Right forelimb (tissue), 1 donor: Measurements from ENCODE around the gene NRF1.

Experiments
- DNase-seq: peaks from one replicate; pipeline ENCODE4 v3.0.0-alpha.2; 2018

The NRF1 gene

DNA sequence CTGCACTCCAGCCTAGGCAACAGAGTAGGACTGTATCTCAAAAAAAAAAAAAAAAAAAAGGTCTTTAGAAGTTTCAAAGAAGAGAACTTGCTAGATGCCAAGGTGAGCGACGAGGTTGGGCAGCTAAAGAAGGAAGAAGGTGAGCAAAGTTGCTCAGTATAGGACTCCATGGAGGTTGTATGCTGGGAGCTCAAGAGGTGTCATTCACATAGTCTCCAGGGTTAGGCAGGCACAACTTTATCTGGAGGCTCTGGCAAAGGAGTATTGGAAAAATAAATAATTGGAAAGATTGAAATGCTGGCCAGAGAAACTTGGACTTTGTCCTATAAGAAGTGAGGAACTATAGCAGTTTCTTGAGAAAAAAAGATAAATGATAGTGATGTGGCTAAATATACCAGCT is 74.5 kb downstream of the NRF1 start:
- no peak for DNase-seq

DNA sequence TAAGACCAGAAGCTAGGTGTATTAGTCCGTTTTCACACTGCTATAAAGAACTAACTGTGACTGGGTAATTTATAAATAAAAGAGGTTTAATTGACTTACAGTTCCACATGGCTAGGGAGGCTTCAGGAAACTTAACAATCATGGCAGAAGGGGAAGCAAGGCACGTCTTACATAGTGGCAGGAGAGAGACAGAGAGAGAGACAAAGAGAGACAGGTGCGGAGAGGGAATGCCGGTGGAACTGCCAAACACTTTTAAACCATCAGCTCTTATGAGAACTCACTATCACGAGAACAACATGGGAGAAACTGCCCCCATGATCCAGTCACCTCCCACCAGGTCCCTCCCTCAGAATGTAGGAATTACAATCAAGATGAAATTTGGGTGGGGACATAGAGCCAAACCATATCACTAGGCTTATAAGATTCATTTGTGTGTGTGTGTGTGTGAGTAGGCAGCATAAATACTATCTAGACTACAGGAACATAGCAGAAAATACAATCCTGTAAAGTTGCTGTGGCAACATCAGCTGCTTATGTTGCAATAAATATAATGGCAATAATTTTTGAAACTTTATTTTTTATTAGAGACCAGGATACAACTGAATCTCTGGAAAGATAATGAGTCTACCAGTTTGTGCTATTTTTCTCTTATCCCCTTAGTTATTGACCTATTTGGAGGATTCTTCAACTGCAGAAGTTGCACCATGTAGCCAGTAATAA is 77.1 kb downstream of the NRF1 start:
- no peak for DNase-seq

DNA sequence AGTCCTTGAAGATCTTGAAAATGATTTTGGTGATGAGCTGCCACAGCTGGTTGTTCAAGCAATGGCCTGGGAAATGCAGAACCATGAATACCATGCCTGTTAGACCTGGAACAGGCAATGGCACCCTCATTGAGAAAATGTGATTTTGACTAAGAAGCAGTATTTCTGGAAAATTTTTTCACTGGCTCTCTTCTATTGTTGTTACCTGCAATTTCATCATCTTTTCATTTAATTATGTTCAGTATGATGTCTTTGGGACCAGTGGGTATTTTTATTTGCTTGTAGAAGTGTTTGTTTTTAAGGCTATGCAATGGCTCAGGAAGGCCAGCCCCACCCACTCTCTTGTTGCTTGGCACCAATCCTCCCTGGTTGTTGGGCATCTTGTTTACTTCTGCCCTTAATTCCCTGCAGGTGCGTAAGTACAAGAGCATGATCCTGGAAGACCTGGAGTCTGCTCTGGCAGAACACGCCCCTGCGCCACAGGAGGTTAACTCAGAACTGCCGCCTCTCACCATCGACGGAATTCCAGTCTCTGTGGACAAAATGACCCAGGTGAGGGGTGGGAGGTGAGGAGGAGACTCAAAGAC is 78.6 kb downstream of the NRF1 start:
- DNase-seq: no peak

DNA sequence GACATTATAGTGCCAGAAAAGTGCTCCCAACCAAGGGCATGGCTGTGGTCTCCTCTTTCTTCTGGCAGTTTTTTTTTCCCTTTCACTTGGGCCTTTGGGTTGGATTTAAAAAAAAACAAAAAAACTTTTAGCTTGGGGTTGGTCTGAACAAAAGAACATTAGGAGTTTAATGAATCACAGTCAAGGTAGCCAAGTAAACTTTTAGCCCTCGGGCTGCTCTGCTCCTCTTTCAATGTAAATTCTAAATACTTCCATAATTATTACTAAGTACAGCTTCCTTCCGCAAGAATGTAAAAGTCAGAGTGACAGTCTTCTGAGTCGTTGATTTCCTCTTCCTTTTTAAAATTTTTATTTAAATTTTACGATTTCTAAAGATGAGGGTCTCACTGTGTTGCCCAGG is 79.2 kb downstream of the NRF1 start:
- DNase-seq: no peak

DNA sequence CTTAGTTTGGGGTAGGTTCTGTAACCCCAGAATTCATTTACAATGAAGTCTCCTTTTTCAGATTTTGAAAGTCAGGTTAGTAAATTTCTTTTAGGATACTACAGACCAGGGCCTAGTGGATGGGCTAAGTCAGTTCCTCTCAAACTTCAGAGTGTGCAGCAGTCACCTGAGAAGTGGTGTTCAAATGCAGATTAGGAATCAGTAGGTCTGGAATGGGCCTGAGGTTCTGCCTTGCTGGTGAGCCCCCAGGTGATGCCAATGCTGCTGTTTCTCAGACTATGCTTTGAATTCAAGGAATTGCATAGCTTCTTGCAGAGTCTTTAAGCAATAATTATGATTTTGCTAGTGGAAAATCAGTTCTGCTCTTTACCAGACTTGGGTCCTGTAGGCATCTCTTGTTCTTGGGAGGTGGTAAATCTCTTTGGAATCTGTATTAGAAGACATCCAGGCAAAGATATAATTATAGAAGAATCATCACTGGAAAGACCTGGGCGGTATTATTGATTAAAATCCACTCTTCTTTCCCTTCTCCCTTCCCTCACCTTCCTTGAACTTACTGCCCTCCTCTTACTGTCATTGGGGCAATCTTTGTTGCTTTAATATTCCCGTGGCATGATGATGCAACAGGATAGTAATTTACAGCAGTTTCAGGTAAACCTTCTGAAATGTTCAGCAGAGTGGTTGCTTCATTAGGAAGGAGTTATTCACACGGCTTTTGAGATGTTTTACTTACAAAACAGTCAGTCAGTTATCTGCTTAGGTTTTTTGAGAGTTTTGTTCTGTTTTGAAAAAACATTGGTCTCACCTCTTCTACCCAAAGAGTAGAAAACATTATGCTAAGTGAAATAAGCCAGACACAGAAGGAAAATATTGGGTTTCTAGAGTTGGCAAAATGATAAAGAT is 87.2 kb downstream of the NRF1 start:
- no peak for DNase-seq

DNA sequence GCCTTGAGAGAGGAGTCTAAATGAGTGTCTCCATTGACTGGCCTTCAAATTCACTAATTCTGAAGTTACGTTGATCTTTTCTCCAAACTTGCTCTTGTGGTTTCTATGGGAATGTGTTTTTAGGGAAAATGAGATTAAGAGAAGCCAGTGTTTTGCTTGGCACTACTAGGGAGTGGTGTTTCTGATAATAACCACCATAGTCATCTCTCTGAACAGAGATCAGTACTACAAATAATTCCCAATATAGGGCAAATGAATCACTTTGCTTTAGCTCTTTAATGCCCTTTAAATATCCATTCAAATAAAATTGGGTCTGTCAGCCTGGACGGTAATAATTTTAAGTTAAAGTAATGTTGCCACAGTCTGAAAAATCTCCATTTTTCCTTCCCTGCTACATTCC is 90.8 kb downstream of the NRF1 start:
- no peak for DNase-seq

DNA sequence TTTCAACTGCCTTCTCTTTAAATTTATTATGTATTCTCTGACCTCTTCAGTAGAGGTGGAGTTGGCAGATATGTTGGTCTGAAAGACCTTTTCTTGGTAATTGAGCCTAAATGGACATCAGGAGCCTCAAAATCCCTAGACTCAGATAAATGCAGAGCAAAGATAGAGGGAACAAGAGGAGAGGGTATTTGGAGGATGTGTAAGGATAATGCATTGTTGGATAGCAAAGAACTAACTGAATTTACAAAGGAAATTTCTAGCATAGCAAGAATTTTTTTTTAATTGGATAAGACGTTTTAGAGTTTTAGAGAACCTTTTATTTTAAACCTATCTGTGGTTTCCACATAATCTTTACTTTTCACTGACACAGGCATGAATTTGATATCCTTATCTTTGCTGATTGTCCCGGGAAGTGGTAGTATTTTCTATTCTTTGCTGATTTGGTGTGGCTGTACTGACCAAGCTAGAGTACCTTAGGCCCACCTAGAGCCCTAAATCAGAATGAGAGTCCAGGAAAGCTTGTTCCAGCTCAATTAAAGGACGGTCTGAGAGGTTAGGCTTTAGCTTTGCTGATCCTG is 91.3 kb downstream of the NRF1 start:
- no peak for DNase-seq

DNA sequence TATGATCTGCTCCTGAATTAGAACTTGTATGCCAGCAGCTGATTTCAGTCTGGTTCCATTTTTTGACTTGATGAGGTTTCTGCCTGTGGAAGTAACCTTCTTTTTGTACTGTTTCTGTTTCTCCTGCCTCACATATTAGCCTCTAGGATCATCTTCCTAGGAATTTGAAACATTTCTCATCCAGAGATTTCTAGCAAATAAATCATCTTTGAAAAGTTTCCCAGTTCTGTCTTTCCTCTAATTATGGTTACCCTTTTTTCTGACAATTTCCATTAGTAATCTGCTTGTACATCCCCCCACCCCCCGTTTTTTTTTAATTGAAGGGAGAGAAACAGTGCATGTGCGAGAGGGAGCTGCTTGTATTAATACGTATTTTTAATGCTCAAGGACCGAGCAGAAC is 92.2 kb downstream of the NRF1 start:
- no peak for DNase-seq

DNA sequence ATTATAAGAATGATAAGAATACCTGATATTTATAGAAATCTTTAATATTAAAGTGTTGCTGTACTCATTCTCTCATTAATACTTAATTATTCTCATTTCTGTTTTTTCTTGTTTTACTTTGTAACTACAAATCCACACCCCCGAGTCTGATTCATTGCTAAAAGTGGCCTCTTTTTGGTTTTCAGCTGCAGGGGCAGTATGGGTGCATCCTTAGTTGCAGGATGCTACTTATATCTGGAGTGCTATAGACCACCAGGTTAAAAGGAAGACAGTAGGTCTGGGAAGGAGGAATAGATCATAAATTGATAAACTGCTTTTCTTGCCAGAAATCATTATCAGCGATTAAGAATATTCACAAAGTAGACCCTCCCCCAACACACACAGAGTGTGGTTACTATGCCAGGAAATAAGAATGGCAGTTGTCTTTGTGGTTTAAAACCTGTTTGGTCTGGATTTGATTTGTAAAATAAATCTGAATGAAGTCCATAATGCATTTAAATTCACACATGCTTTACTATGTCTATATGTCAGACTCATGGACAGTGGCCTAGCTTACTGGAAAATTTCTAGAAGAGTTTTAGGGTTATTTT is 96.5 kb downstream of the NRF1 start:
- DNase-seq: no peak

DNA sequence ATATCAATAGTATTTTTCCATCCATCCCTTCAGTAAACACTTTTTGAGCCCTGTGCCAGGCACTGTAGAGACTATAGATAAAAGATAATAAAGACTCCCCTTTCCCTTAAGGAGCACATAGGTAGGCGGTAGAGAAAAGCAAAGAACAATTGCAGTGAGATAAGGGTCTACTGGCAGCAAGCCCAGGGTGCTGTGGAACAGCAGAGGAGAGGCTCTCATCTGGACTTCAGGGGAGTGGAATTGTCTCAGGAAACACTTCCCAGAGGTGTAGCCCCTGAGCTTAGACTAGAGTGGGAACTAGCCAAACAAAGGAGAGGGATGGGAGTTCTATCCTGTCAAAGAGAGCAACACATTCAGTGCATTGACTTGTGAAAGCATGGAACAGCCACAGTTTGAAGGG is 102.0 kb downstream of the NRF1 start:
- no peak for DNase-seq

DNA sequence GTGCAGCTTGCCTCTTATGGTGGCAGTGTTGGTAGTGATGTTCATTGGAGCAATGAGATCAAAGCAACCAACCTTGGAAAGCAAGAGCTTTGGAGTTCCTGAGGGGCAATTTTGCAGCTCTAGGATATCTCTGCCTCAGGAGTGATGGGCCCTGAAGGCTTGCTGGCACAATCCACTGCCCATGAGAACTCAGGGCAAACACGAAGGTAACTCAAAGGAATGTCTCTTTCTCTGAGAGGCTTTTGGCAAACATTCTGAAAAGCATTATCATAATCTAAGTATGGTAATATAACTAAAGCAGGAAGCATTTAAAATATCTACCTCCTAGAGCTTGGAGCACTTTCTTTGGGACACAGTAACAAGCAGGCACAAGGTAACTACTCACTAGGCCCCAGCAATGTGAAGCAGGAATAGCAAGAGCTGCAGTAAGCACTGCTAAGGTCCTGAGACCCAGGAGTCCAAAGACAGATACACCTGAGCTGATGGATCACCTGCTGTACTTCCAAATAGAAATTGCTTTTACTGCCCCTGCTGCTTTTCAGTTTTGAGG is 103.1 kb downstream of the NRF1 start:
- DNase-seq: no peak

DNA sequence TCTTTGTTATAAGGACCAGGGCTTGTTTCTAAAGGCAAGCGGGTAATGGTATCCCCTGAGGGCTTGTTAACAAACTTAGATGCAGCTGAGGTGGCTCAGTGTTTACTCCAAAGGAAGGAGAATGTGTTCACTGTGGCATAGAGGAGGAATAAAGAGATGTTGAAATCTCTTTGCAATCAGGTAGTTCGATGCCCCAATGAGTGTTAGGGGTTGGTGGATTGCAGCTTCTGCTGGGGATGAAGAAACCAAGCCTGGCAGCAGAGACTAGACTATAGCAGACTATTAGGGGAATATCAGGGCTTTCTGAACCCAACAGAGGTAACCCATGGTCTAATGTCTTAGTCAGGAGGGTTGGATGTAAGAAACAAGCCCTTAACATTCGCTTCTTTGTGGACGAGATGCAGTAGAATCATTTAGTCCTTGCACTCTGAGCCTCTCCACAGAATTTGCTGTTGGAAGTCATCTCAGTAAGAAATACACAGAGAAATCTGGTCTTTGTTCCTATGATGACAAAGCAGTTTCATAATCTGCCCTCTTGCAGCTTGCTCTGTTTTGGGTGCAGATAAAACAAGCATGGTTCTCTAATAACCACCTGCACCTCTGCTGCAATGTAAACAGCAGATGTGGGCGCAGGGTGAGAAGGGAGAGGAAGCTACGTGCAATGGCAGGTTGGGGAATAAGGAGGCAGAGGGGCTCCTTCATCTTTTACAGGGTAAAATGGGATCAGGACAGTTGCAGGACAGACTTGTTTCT is 108.6 kb downstream of the NRF1 start:
- DNase-seq: no peak

DNA sequence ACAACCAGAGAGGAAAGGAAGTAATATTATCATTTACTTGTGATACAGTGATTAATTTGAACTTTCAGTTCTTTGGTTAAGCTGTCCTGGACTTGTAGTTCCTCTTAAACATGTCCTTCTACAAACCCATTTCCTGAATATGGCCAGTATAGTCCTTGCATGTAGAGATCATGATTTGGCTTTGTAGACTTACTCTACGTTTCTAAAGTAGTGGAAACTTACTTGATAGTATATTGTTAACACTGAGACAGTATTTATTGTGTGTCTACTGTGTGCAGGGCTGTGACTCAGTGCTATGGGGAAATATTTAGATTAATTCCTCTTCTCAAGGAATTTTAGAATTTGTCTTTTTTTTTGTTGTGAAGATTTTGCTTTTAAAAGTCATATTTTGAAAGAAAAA is 109.5 kb downstream of the NRF1 start:
- no peak for DNase-seq

DNA sequence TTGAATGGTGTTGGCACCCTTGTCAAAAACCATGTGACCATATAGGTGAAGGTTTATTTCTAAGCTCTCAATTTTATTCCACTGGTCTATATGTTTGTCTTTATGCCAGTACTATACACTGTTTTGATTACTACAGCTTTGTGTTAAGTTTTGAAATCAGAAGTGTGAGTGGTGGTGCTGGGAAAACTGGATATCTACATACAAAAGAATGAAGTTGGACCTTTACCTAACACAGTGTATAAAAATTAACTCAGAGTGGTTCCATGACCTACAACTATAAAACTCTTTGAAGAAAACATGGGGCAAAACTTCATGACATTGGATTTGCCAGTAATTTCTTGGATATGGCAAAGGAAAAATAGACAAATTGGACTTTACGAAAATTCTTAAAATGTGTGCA is 112.2 kb downstream of the NRF1 start:
- no peak for DNase-seq

DNA sequence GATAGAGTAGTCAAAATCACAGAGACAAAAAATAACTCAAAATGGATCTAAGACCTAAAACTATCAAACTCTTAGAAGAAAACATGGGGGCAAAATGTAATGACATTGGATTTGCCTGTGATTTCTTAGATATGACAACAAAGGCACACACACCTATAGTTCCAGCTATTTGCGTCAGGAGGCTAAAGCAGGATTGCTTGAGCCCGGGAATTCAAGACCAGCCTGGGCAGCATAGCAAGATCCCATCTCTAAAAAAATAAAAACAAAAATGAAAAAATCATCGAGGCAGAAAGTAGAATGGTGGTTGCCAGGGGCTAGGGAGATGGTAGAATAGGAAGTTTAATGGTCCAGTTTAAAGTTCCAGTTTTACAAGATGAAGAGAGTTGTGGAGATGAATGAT is 113.3 kb downstream of the NRF1 start:
- DNase-seq: no peak

DNA sequence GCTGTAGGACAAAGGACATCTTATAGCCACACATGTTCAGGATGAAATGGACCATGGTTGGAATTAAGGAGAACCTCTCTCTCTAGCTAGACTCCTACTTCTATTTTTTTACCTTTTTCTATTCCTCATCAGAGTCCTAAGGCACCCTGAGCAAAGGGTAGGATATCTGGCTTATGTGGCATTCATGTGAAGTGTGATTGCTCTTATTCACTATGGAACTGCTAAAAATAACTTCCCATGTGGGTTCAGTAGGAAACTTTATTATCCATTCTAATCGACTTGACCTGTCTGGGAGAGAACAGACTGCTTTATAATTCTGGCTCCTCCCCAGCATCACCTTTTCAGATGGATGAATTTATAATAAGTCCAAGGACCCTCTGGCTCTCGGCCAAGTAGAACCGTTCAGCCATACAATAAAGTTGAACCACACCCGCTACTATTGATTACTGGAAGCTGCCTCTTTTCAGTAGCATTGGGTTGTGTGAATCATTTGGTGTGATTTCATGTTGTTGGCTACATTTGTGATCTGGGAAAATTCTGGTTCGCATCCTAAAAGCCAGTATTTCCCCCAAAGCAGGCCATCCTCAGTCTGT is 117.5 kb downstream of the NRF1 start:
- no peak for DNase-seq

DNA sequence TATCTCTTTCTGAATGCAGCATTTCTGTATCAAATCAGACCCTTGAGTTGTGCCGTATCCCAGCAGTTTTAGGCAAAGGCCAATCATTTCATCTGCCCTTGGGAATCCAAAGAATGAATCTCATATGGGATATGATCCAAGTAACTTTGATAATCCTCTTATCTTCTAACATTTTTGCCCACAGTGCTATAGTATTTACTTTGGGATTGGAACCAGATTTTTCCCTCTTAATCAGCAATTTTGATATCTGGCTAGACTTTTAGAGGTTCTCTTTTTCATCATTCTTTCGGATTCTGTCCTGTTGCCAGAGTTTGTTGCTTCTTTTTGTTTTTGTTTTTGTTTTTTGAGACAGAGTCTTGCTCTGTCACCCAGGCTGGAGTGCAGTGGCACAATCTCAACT is 118.0 kb downstream of the NRF1 start:
- no peak for DNase-seq

DNA sequence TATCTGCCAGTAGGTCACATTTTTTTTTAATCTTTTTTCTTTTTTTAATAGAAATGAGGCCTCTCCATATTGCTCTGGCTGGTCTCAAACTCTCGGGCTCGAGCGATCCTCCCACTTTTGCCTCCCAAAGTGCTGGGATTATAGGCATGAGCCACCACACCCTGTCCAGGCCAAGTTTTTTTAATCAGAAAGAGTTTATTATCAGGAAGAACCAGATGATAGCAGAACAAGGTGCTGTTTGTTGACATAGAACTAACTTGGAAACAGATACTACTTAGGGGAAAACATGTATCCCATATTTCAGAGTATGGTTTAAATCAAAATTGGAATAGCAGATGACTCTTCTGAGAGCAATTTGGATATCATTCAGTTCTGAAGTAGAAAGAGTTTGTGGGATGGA is 118.6 kb downstream of the NRF1 start:
- DNase-seq: no peak

DNA sequence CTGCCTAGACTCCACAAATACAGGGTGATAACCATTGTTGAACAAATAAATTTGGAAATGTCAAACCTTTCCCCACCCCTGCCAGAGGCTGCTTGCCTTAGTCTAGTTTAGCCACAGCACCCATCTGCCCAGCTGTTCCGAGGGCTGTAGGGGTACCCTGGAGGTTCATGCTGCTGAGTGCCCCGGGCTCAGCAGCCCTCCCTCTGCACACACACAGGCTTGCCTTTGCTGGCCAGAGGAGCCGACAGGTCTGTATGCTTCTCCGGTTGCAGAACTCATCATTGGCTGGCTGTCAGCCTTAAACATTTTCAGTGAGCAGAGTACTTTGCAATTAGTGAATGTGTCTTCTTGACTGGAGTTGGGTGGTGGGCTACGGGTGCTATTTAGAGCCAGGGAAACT is 122.9 kb downstream of the NRF1 start:
- no peak for DNase-seq

DNA sequence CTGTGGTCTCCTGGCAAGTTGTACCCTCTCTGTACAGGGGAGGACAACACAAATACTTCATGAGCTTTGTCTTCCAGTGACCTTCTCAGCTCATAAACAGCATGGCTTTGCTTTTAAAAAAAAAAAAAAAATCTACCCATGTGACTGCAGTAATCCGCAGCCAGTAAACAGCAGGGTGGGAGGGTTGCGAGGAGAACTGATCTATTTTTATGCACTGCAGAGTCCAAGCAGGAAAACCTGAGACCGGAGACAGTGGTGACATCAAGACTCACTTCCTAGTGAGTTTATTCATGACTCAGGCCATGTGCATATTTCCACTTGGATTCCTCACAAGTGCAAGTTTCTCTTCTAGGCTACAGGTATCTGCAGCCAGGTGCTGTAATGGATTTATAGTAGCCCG is 127.9 kb downstream of the NRF1 start:
- DNase-seq: no peak

DNA sequence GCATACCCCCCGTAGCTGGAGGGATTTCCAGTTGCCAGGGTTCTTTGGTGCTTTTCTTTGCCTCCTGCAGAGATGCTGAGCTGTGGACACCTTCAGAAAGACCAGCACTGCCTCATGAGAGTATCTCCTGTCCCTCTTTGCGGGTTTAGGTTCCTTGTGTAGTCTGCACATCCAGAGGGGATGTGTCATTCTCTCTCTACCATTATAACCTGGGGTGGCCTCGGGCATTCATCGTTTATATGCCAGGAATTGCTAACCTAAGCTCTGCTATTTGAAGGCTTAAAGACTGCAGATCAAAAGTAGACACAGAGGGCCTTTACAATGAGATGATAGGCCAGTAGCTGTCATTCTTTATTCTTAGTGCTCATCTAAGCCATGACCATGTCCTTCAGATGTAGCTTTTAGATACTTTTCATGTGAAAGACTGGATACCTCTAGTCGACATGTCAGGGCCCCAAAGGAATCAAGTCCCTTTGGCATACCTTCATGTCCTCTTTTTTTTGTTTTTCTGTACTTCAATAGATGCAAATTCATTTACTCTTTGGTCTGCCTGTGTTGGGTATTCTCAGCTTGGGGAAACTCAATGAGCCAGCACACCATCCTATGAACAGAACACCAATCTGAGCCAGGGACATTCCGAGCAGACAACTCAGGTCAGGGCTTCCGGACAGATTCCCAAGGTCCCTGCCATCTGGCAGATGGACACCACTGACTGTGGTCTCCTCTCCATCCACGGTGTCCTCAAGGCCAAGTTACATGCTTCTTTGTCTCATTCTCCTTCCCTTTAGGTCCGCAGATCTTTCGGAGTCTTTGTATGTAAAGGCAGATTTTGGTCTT is 129.3 kb downstream of the NRF1 start:
- DNase-seq: no peak
